Measurements from ENCODE around the gene ENDOV. TPM values are rescaled to one million over a fixed set of nuclear protein-coding genes. Genes with fewer than 3 reads are reported as not detected.

The ENDOV gene
- total and polyA plus RNA-seq, 2 of the 13 experiments (the other 11 are each of a cell fraction or from before 2014, with no cell fraction given) = 15.1 to 17.1 TPM

DNA sequence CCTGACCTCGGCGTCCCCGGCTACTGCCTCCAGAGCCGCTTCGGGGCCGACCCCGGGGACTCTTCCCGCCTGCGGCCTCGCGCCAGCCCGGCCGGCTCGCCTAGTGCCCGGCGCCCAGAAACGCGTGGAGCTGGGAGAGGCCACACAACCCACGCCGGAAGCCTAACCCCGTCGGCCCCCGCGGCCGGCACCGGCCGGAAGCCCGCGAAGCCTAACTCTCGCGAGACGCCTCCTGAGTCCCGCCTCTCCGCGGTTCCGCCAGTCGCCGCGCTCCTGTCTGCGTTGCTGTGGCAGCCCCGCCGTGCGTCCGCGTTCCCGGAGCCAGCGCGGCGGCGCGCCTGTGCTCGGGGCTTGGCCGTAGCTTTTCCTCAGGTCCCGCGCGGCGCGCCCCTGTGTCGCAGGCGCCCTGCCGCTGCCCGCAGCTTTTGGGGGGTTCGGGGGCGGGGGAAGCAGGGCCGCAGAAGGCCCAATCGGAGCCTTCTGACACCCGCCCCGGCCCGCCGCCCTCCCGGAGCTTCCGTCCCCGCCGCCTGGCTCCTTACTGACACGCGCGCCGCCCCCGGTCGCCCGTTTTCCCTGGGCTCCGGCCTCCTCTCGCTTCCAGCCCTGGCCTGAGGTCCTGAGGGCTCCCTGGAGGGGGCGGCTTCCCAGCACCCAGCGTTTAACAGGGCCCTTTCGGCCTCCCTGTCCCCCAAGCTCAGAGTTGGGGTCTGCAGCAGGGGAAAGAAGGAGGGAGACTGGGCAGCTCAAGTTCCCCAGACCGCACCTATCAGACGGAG, 39.8 kb downstream of the ENDOV start (continued):
- TF ChIP-seq, protein P1, sequence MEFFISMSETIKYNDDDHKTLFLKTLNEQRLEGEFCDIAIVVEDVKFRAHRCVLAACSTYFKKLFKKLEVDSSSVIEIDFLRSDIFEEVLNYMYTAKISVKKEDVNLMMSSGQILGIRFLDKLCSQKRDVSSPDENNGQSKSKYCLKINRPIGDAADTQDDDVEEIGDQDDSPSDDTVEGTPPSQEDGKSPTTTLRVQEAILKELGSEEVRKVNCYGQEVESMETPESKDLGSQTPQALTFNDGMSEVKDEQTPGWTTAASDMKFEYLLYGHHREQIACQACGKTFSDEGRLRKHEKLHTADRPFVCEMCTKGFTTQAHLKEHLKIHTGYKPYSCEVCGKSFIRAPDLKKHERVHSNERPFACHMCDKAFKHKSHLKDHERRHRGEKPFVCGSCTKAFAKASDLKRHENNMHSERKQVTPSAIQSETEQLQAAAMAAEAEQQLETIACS (CRISPR knock-in tag; IDR thresholded peaks at IDR 0.05) = peak; percentile 100
- TF ChIP-seq PAF1 (CRISPR knock-in tag; IDR thresholded peaks at IDR 0.05) = no peak
- TF ChIP-seq PPARG (CRISPR knock-in tag; conservative IDR thresholded peaks at IDR 0.05) = no peak
- peak; percentile 67 for TF ChIP-seq ASH2L (IDR thresholded peaks at IDR 0.05; ENCODE audit: insufficient read length, low read depth, low read length)
- TF ChIP-seq TEAD3 (CRISPR knock-in tag; optimal IDR thresholded peaks at IDR 0.05; ENCODE audit: borderline replicate concordance) = peak; percentile 78
- TF ChIP-seq CSRNP2 (CRISPR knock-in tag; conservative IDR thresholded peaks at IDR 0.05; ENCODE audit: low read depth) = no peak
- no peak for TF ChIP-seq RBM22 (optimal IDR thresholded peaks at IDR 0.05; ENCODE audit: low read length)
- TF ChIP-seq TRIM24 (CRISPR knock-in tag; IDR thresholded peaks at IDR 0.05) = no peak; the same call in 1 of the 2 replicates
- TF ChIP-seq PHF21A (CRISPR knock-in tag; IDR thresholded peaks at IDR 0.05) = peak; percentile 73
- peak; percentile 88 for TF ChIP-seq ZFP91 (CRISPR knock-in tag; IDR thresholded peaks at IDR 0.05; ENCODE audit: borderline replicate concordance)
- TF ChIP-seq MED1 (CRISPR knock-in tag; IDR thresholded peaks at IDR 0.05) = peak; percentile 68
- no peak for TF ChIP-seq PHB2 (IDR thresholded peaks at IDR 0.05; ENCODE audit: partially characterized antibody)
- TF ChIP-seq IKZF5 (CRISPR knock-in tag; IDR thresholded peaks at IDR 0.05) = peak; percentile 86
- TF ChIP-seq HMGA1 (CRISPR knock-in tag; conservative IDR thresholded peaks at IDR 0.05) = no peak
- TF ChIP-seq HDAC6 (IDR thresholded peaks at IDR 0.05; ENCODE audit: low read depth, low read length) = no peak
- no peak for TF ChIP-seq ZFP62 (CRISPR knock-in tag; IDR thresholded peaks at IDR 0.05)
- TF ChIP-seq JUND (CRISPR knock-in tag; IDR thresholded peaks at IDR 0.05) = peak; percentile 72; the same call in 1 of the 2 replicates
- peak; percentile 87; the same call in 1 of the 2 replicates for TF ChIP-seq PAX8 (CRISPR knock-in tag; IDR thresholded peaks at IDR 0.05; ENCODE audit: borderline replicate concordance)
- peak; percentile 97 for TF ChIP-seq ZNF773 (CRISPR knock-in tag; IDR thresholded peaks at IDR 0.05; ENCODE audit: borderline replicate concordance)
- TF ChIP-seq SALL1 (CRISPR knock-in tag; IDR thresholded peaks at IDR 0.05) = peak; percentile 91
- peak; percentile 91 for TF ChIP-seq GABPA (IDR thresholded peaks at IDR 0.05; ENCODE audit: low read depth, low read length)
- peak; percentile 90 for TF ChIP-seq GABPA (CRISPR knock-in tag; IDR thresholded peaks at IDR 0.05; ENCODE audit: low read depth)
- TF ChIP-seq ZMAT3 (CRISPR knock-in tag; conservative IDR thresholded peaks at IDR 0.05) = peak; percentile 81; the same call in 1 of the 2 replicates
- no peak for TF ChIP-seq CCAR2 (optimal IDR thresholded peaks at IDR 0.05; ENCODE audit: low read depth, low read length)
- TF ChIP-seq PAWR (CRISPR knock-in tag; IDR thresholded peaks at IDR 0.05; ENCODE audit: borderline replicate concordance) = peak; percentile 89; the same call in 1 of the 2 replicates
- no peak; the same call in none of the 2 replicates for TF ChIP-seq CC2D1A (CRISPR knock-in tag; IDR thresholded peaks at IDR 0.05)
